GM10248 (cell line): ENCODE measurements around the gene CD84.
"Not testable (repeated sequence)": the region's sequence is repeated elsewhere in the genome, so short reads cannot be mapped to it uniquely, and the experiment has no call there.

Source experiments
- CTCF ChIA-PET: fragments of 300-600 bp; sonication (Branson Sonifier 250); formaldehyde crosslinking; extraction: SDS; loops from one replicate; lab custom pipeline; 2021; ENCODE audit warnings: antibody characterized with exemption; lab: Yijun Ruan, JAX
- POLR2A ChIA-PET: fragments of 350-650 bp; sonication (Branson Sonifier 250); formaldehyde crosslinking; extraction: SDS; loops from one replicate; lab custom pipeline; 2020; ENCODE audit warnings: antibody characterized with exemption; lab: Yijun Ruan, JAX
- DNase-seq: peaks from one replicate; pipeline ENCODE4 v3.0.0; 2012; ENCODE audit errors: extremely low spot score
- TF ChIP-seq, protein P1 (sequence below): IDR thresholded peaks from 2 replicates; pipeline ENCODE4 v1.5.1; 2012; ENCODE audit warnings: mild to moderate bottlenecking, low read depth; ENCODE audit errors: extremely low read depth, missing control alignments, control extremely low read depth

CD84 gene

DNA sequence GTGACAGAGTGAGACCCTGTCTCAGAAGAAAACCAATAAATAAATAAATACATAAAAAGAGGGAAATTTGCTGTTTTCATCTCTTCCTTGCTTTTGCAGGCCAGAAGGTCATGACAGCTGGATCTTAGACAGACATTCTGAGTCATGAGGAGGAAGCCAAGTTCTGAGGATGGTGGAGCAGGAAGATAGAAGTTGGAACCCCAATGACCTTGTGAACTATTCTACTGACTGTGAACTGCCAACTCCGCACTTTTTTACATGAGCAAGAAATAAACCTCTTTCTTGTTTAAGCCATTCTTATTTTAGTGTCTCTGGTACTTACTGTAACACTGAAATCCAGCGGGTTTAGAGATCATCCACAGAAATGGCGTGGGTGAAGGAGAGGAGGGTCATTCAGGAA lies 8.5 kb downstream of the CD84 start:
- ChIA-PET POLR2A (no interaction called here), CTCF (interaction anchor here (2.4 to 18.5 kb wide), 3 partner anchors 10 to 22 kb away, joined by 10 to 163 read pairs (median 13); no protein-coding TSS in a partner anchor)
- TF ChIP-seq, protein P1, sequence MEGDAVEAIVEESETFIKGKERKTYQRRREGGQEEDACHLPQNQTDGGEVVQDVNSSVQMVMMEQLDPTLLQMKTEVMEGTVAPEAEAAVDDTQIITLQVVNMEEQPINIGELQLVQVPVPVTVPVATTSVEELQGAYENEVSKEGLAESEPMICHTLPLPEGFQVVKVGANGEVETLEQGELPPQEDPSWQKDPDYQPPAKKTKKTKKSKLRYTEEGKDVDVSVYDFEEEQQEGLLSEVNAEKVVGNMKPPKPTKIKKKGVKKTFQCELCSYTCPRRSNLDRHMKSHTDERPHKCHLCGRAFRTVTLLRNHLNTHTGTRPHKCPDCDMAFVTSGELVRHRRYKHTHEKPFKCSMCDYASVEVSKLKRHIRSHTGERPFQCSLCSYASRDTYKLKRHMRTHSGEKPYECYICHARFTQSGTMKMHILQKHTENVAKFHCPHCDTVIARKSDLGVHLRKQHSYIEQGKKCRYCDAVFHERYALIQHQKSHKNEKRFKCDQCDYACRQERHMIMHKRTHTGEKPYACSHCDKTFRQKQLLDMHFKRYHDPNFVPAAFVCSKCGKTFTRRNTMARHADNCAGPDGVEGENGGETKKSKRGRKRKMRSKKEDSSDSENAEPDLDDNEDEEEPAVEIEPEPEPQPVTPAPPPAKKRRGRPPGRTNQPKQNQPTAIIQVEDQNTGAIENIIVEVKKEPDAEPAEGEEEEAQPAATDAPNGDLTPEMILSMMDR: no peak
- no peak for DNase-seq

DNA sequence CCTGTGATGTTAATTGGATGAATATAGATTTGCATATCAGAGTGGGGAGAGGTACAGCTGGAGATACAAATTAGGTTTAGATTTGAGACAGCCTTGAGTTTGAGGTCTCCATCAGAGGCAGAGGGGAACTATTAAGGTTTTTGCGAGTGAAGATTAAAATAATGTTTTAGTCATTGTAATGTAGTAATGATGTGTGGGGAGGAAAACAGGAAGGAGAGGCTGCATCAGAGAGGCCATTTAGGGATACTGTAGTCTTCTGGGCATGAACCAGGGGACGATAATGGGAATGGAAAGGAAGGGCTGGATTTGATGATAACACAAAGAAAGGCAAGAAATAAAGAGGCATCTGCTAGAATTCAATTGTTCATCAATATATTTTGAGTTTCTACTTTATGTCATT lies 9.5 kb downstream of the CD84 start:
- TF ChIP-seq, protein P1: no peak
- ChIA-PET POLR2A (no interaction called here), CTCF (interaction anchor here (2.6 to 18.5 kb wide), 2 partner anchors 9 to 21 kb away, joined by 13 to 163 read pairs; no protein-coding TSS in a partner anchor)
- DNase-seq: no peak

DNA sequence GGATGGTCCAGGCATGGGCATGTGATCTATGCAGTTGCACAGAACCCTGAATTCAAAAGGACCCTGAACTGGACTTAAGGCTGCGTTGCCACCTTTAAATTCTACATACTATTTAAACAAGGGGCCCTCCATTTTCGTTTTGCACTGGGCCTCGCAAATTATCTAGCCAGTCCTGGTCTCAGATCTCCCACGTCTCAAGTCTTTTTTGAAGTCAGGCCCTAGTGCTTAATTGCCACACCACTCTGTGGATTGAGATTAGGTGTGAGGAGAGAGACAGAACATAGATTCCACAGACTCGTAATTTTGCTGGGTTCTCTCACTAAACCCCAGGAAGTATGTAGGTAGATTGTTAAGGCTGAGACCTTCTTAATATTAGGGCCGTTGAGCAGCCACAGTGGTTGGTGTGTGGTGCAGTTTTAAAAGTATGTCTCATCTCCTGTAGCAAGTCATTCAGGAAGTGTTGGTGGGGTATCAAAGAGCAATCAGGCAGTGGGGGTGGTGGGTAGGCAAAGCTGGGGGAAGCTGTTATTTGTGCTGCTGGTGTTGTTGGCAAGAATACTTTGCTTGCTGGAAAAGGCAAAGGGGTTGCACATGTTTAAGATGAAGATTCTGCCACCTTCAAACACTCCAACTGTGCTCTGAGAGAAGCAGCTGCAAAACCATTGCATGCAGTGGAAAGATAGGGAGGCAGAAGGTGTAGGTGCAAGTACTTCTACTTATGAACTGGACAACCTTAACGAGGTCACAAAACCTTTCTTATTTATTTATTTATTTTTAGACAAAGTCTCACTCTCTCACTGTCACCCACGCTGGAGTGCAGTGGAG lies 11.2 kb downstream of the CD84 start:
- TF ChIP-seq, protein P1: no peak
- DNase-seq: no peak
- CTCF ChIA-PET: interaction anchor here (18.5 kb wide), 1 partner anchor 19 kb away, joined by 163 read pairs; no protein-coding TSS in a partner anchor
- POLR2A ChIA-PET: no interaction called here

DNA sequence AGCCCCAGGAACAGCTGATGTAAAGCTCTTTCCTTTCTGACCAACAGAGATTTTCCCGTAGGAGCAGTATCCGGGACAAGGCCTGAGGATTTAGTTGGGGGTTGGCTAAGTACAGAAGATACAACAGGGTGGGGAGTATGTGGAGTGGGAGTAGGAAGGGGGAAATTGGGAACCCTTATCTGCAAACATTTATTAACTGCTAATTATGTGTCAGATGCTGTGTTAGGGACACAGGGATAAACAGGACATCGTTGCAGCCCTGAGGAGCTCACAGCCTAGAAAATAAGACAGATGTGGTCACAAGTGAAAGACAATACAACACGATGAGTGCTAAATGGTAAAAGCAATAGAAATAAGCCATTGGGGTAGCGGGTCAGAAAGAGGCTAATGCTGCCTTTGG lies 12.0 kb downstream of the CD84 start:
- DNase-seq: no peak
- ChIA-PET POLR2A (no interaction called here), CTCF (interaction anchor here (1.5 to 18.5 kb wide), 2 partner anchors 11 to 19 kb away, joined by 6 to 163 read pairs; no protein-coding TSS in a partner anchor)
- TF ChIP-seq, protein P1: no peak

DNA sequence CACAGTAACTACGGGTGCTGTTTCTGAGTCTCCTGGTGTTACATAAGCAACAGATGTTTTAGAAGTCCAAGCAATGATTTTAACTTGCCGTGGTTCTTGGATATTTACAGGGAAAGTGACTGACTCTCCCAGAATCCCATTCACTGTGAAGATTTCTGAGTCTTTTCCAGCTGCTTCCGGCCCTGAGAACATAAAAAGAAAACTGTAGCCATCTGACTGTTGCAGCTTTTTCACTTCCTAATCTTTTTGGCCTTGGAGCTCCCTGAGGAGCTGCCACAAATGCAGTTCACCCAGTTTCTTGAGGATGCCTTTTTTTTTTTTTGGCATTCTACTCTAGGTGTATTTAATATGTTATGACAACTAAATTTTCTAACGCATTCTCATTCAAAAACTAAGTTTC lies 13.7 kb downstream of the CD84 start:
- POLR2A ChIA-PET: no interaction called here
- TF ChIP-seq, protein P1: no peak
- DNase-seq: no peak
- CTCF ChIA-PET: interaction anchor here (0.6 to 18.5 kb wide), 6 partner anchors 7 to 41 kb away, joined by 3 to 163 read pairs (median 8); no protein-coding TSS in a partner anchor

DNA sequence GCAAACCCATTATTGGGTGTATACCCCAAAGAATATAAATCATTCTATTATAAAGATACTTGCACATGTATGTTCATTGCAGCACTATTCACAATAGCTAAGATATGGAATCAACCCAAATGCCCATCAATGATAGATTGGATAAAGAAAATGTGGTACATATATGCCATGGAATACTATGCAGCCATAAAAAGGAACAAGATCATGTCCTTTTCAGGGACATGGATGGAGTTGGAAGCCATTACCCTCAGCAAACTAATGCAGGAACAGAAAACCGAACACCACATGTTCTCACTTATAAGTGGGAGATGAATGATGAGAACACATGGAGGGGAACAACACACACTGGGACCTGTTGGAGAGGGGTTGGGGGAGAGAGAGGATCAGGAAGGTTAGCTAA lies 16.1 kb downstream of the CD84 start:
- CTCF ChIA-PET: interaction anchor here (1.3 to 18.5 kb wide), 4 partner anchors 10 to 57 kb away, joined by 3 to 163 read pairs (median 7); no protein-coding TSS in a partner anchor
- DNase-seq, POLR2A ChIA-PET: not testable (repeated sequence)

DNA sequence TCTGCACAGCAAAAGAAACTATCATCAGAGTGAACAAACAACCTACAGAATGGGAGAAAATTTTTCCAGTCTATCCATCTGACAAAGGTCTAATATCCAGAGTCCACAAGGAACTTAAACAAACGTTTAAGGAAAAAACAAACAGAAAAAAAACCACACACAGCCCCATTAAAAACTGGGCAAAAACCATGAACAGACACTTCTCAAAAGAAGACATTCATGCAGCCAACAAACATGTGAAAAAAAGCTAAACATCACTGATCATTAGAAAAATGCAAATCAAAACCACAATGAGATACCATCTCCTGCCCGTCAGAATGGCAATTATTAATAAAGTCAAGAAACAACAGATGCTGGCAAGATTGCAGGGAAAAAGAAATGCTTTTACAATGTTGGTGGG lies 16.6 kb downstream of the CD84 start:
- DNase-seq, POLR2A ChIA-PET: not testable (repeated sequence)
- CTCF ChIA-PET: interaction anchor here (1.3 to 18.5 kb wide), 3 partner anchors 12 to 15 kb away, joined by 4 to 163 read pairs (median 4); no protein-coding TSS in a partner anchor
